ENCODE results near the gene SPAM1.
"Not testable (repeated sequence)": the region's sequence is repeated elsewhere in the genome, so short reads cannot be mapped to it uniquely, and the experiment has no call there.

The SPAM1 gene

GRCh38 chr7:123924941-123925340 lies at the start of gene SPAM1:
TSS of gene SPAM1 (plus strand) at chr7:123925241. CDS start at chr7:123953571, 28,330 bp downstream.
- no peak for DNase-seq

GRCh38 chr7:123876557-123877256 lies 48.3 kb upstream of the SPAM1 start:
- DNase-seq, result no peak

- no peak for DNase-seq
Observed at GRCh38 chr7:123879628-123880027, 45.4 kb upstream of the SPAM1 start.

GRCh38 chr7:123881300-123881699 lies 43.7 kb upstream of the SPAM1 start:
- no peak for DNase-seq

GRCh38 chr7:123883154-123883553 lies 41.9 kb upstream of the SPAM1 start:
- no peak for DNase-seq

- DNase-seq, result no peak
Observed at GRCh38 chr7:123888192-123888591, 36.8 kb upstream of the SPAM1 start.

GRCh38 chr7:123894753-123895152 lies 30.3 kb upstream of the SPAM1 start:
- not testable (repeated sequence) for DNase-seq

- DNase-seq, result no peak
Observed at GRCh38 chr7:123901101-123901500, 23.9 kb upstream of the SPAM1 start.

- no peak for DNase-seq
Observed at GRCh38 chr7:123905714-123906113, 19.3 kb upstream of the SPAM1 start.

- DNase-seq, result no peak
Observed at GRCh38 chr7:123916240-123916724, 8.8 kb upstream of the SPAM1 start.

- DNase-seq, result no peak
Observed at GRCh38 chr7:123917878-123918277, 7.2 kb upstream of the SPAM1 start.

GRCh38 chr7:123918309-123918708 lies 6.7 kb upstream of the SPAM1 start:
- no peak for DNase-seq

GRCh38 chr7:123923599-123923998 lies 1.4 kb upstream of the SPAM1 start:
- DNase-seq, result no peak

- no peak for DNase-seq
Observed at GRCh38 chr7:123929107-123929506, 4.1 kb downstream of the SPAM1 start.

GRCh38 chr7:123929655-123930054 lies 4.6 kb downstream of the SPAM1 start:
- DNase-seq, result no peak

GRCh38 chr7:123935436-123936381 lies 10.7 kb downstream of the SPAM1 start:
- DNase-seq, result no peak

- DNase-seq, result no peak
Observed at GRCh38 chr7:123936388-123936787, 11.3 kb downstream of the SPAM1 start.

- DNase-seq, result no peak
Observed at GRCh38 chr7:123939784-123940183, 14.7 kb downstream of the SPAM1 start.

GRCh38 chr7:123941391-123942180 lies 16.5 kb downstream of the SPAM1 start:
- DNase-seq, result no peak

GRCh38 chr7:123944395-123944794 lies 19.4 kb downstream of the SPAM1 start:
- DNase-seq, result no peak

- DNase-seq, result no peak
Observed at GRCh38 chr7:123945938-123946337, 20.9 kb downstream of the SPAM1 start.

GRCh38 chr7:123948136-123948535 lies 23.1 kb downstream of the SPAM1 start:
- DNase-seq, result no peak

GRCh38 chr7:123958186-123958703 lies 33.2 kb downstream of the SPAM1 start:
- DNase-seq, result no peak
